Mesodermal cell (in vitro differentiated cells): ENCODE measurements around the gene NRIP1.

Experiments used
- H3K27ac ChIP-seq: 2 replicates; pipeline ENCODE4 v1.7.0; 2013; ENCODE audit warnings: mild to moderate bottlenecking, low read depth, low read length, moderate library complexity; ENCODE audit not compliant: severe bottlenecking
- H3K36me3 ChIP-seq: 2 replicates; pipeline ENCODE4 v1.7.1; 2013; ENCODE audit warnings: mild to moderate bottlenecking, low read length, moderate library complexity; ENCODE audit not compliant: control insufficient read depth, insufficient read depth
- H3K4me1 ChIP-seq: one replicate; pipeline ENCODE4 v1.7.1; 2013; ENCODE audit warnings: mild to moderate bottlenecking, low read length; ENCODE audit not compliant: insufficient read depth, control insufficient read depth, poor library complexity, severe bottlenecking
- H3K4me3 ChIP-seq: 2 replicates; pipeline ENCODE4 v1.7.0; 2013; ENCODE audit warnings: low read length, control low read depth, mild to moderate bottlenecking; ENCODE audit not compliant: insufficient read depth, poor library complexity, severe bottlenecking; ENCODE audit errors: extremely low read depth
- H3K9me3 ChIP-seq: 2 replicates; pipeline ENCODE4 v1.7.1; 2013; ENCODE audit warnings: mild to moderate bottlenecking, low read length, moderate library complexity; ENCODE audit not compliant: control insufficient read depth
- WGBS, 2 experiments: methylation state at CpG; one replicate each; pipeline ENCODE4 v1.1.5; 2013; ENCODE audit warnings: missing lambda C conversion rate in 2 of 2; ENCODE audit not compliant: insufficient coverage in 2 of 2; 5-methylcytosine and 5-hydroxymethylcytosine counted together

NRIP1 gene

GRCh38 chr21:15054606-15055239, 10.1 kb downstream of the NRIP1 start:
- 83 to 100% methylated on average over 2 of the region's 4 CpGs for WGBS, 2 experiments
- no peaks in the 10 kb centered on the region for H3K9me3 ChIP-seq
- peaks cover 34% of the 10 kb centered on the region for H3K4me1 ChIP-seq

GRCh38 chr21:15054089-15054488, 10.7 kb downstream of the NRIP1 start:
- Histone ChIP-seq H3K4me3 (no peak overlapping the region), H3K4me1 (peaks cover 29% of the 10 kb centered on the region), H3K27ac (no peak overlapping the region), H3K9me3 (no peaks in the 10 kb centered on the region), H3K36me3 (no peaks in the 10 kb centered on the region)
- 83% methylated on average over 1 of the region's 4 CpGs; no CpG with 5 or more reads in 1 of the 2 experiments for WGBS, 2 experiments

More at GRCh38 chr21:15054606-15055239, 10.1 kb downstream of the NRIP1 start:
- Histone ChIP-seq H3K4me3 (no peak overlapping the region), H3K36me3 (no peaks in the 10 kb centered on the region), H3K27ac (no peak overlapping the region)

GRCh38 chr21:15053500-15053899, 11.3 kb downstream of the NRIP1 start:
- Histone ChIP-seq H3K27ac (no peak overlapping the region), H3K4me1 (peaks cover 27% of the 10 kb centered on the region), H3K4me3 (no peak overlapping the region), H3K36me3 (no peaks in the 10 kb centered on the region), H3K9me3 (no peaks in the 10 kb centered on the region)
- WGBS, 2 experiments, result 80% methylated on average over 1 of the region's 1 CpG; no CpG with 5 or more reads in 1 of the 2 experiments

GRCh38 chr21:15052459-15052763, 12.4 kb downstream of the NRIP1 start:
- Histone ChIP-seq H3K27ac (no peak overlapping the region), H3K9me3 (no peaks in the 10 kb centered on the region), H3K4me1 (peaks cover 17% of the 10 kb centered on the region), H3K4me3 (no peak overlapping the region), H3K36me3 (no peaks in the 10 kb centered on the region)
- WGBS, 2 experiments, result 65 to 69% methylated on average over 4 of the region's 4 CpGs

GRCh38 chr21:15051644-15052458, 12.9 kb downstream of the NRIP1 start:
- H3K27ac ChIP-seq, result no peak overlapping the region
- no peaks in the 10 kb centered on the region for H3K9me3 ChIP-seq
- H3K4me3 ChIP-seq, result no peak overlapping the region
- peaks cover 12% of the 10 kb centered on the region for H3K4me1 ChIP-seq
- peaks cover under 1% of the 10 kb centered on the region for H3K36me3 ChIP-seq
- WGBS, 2 experiments, result 49 to 67% methylated on average over 7 to 8 of the region's 9 CpGs

- 28 to 37% methylated on average over 7 to 8 of the region's 11 CpGs for WGBS, 2 experiments
- Histone ChIP-seq H3K9me3 (no peaks in the 10 kb centered on the region), H3K4me3 (no peak overlapping the region), H3K27ac (no peak overlapping the region), H3K36me3 (peaks cover 11% of the 10 kb centered on the region), H3K4me1 (peaks cover 11% of the 10 kb centered on the region)
Measured at GRCh38 chr21:15050568-15051377, 14.0 kb downstream of the NRIP1 start.

GRCh38 chr21:15045017-15045416, 19.8 kb downstream of the NRIP1 start:
- Histone ChIP-seq H3K4me3 (no peak overlapping the region), H3K36me3 (peaks cover 28% of the 10 kb centered on the region), H3K9me3 (no peaks in the 10 kb centered on the region), H3K4me1 (no peaks in the 10 kb centered on the region), H3K27ac (no peak overlapping the region)
- no CpG with 5 or more reads among the region's 3 CpGs for WGBS, 2 experiments

GRCh38 chr21:15042531-15042930, 22.3 kb downstream of the NRIP1 start:
- Histone ChIP-seq H3K4me1 (no peaks in the 10 kb centered on the region), H3K27ac (no peak overlapping the region), H3K9me3 (no peaks in the 10 kb centered on the region), H3K36me3 (peaks cover 32% of the 10 kb centered on the region), H3K4me3 (no peak overlapping the region)

- no CpG with 5 or more reads among the region's 1 CpG for WGBS, 2 experiments
- H3K4me3 ChIP-seq, result no peak overlapping the region
- no peaks in the 10 kb centered on the region for H3K9me3 ChIP-seq
- H3K36me3 ChIP-seq, result peaks cover 16% of the 10 kb centered on the region
- H3K27ac ChIP-seq, result no peak overlapping the region
- no peaks in the 10 kb centered on the region for H3K4me1 ChIP-seq
Measured at GRCh38 chr21:15039607-15040299, 25.0 kb downstream of the NRIP1 start.

GRCh38 chr21:15037900-15038293, 26.9 kb downstream of the NRIP1 start:
- Histone ChIP-seq H3K27ac (no peak overlapping the region), H3K36me3 (peaks cover 14% of the 10 kb centered on the region), H3K4me3 (no peak overlapping the region), H3K4me1 (no peaks in the 10 kb centered on the region), H3K9me3 (no peaks in the 10 kb centered on the region)
- WGBS, 2 experiments, result no CpG with 5 or more reads among the region's 1 CpG
